Hematopoietic multipotent progenitor cell treated with erythropoietin and hydrocortisone succinate and interleukin-3 and kit ligand, for 17 days (in vitro differentiated cells): ENCODE data around the gene FAM120B.

Source experiments
- DNase-seq: peaks from one replicate; pipeline ENCODE4 v3.0.0-alpha.2; 2015; ENCODE audit warnings: low spot score

Gene FAM120B

GRCh38 chr6:170420791-170421776, 114.5 kb downstream of the FAM120B start:
- no peak for DNase-seq

- no peak for DNase-seq
These were observed 115.4 kb downstream of the FAM120B start for GRCh38 chr6:170421921-170422320.

GRCh38 chr6:170423030-170423429, 116.5 kb downstream of the FAM120B start:
- no peak for DNase-seq

GRCh38 chr6:170423814-170424603, 117.5 kb downstream of the FAM120B start:
- DNase-seq, result no peak

GRCh38 chr6:170424604-170425126, 118.1 kb downstream of the FAM120B start:
- DNase-seq, result no peak

GRCh38 chr6:170429450-170429849, 122.9 kb downstream of the FAM120B start:
- DNase-seq, result no peak

GRCh38 chr6:170433163-170434116, 126.9 kb downstream of the FAM120B start:
- no peak for DNase-seq

GRCh38 chr6:170434117-170434820, 127.7 kb downstream of the FAM120B start:
- DNase-seq, result no peak

- no peak for DNase-seq
These were observed 128.2 kb downstream of the FAM120B start for GRCh38 chr6:170434821-170435155.

GRCh38 chr6:170435766-170436165, 129.2 kb downstream of the FAM120B start:
- DNase-seq, result no peak

GRCh38 chr6:170436209-170436809, 129.8 kb downstream of the FAM120B start:
- no peak for DNase-seq

GRCh38 chr6:170437719-170438401, 131.3 kb downstream of the FAM120B start:
- no peak for DNase-seq

GRCh38 chr6:170438402-170438753, 131.8 kb downstream of the FAM120B start:
- no peak for DNase-seq

- no peak for DNase-seq
These were observed 132.3 kb downstream of the FAM120B start for GRCh38 chr6:170438861-170439260.

GRCh38 chr6:170439366-170440361, 133.1 kb downstream of the FAM120B start:
- DNase-seq, result no peak

GRCh38 chr6:170440437-170440836, 133.9 kb downstream of the FAM120B start:
- DNase-seq, result no peak

- DNase-seq, result no peak
These were observed 134.8 kb downstream of the FAM120B start for GRCh38 chr6:170441316-170441715.

- no peak for DNase-seq
These were observed 136.0 kb downstream of the FAM120B start for GRCh38 chr6:170442596-170442995.

GRCh38 chr6:170443151-170443662, 136.6 kb downstream of the FAM120B start:
- no peak for DNase-seq
